Activated CD8-positive, alpha-beta T cell treated with anti-CD3 and anti-CD28 coated beads for 36 hours (primary cell): ENCODE results near the gene FUBP3. TPM values are rescaled to one million over a fixed set of nuclear protein-coding genes. Genes with fewer than 3 reads are reported as not detected.

Experiments
- ATAC-seq: fragments of 200-7000 bp; cut with Tn5 transposase; one replicate; pipeline ENCODE4 v1.10.0; 2021; ENCODE audit warnings: mild to moderate bottlenecking, moderate library complexity
- CTCF ChIA-PET: fragments of 350-600 bp; sonication (Branson Sonifier 250); formaldehyde crosslinking; loops from one replicate; lab custom pipeline; 2021; ENCODE audit warnings: antibody characterized with exemption; lab: Charles Lee
- POLR2A ChIA-PET: fragments of 350-600 bp; sonication (Branson Sonifier 250); formaldehyde crosslinking; loops from one replicate; lab custom pipeline; 2021; ENCODE audit warnings: antibody characterized with exemption; lab: Charles Lee
- DNase-seq: peaks from one replicate; pipeline ENCODE4 v3.0.0-alpha.2; 2020
- H3K27ac Mint-ChIP-seq: one replicate; pipeline ENCODE4 v1.8.0; 2021; ENCODE audit warnings: mild to moderate bottlenecking, mixed read lengths
- H3K27me3 Mint-ChIP-seq: one replicate; pipeline ENCODE4 v1.8.0; 2021; ENCODE audit warnings: mixed read lengths
- H3K36me3 Mint-ChIP-seq: one replicate; pipeline ENCODE4 v1.8.0; 2021; ENCODE audit warnings: low read depth, mixed read lengths
- H3K4me1 Mint-ChIP-seq: one replicate; pipeline ENCODE4 v1.8.0; 2021; ENCODE audit warnings: low read depth, mixed read lengths
- H3K4me3 Mint-ChIP-seq: one replicate; pipeline ENCODE4 v1.8.0; 2021; ENCODE audit warnings: mild to moderate bottlenecking, moderate library complexity, mixed read lengths
- H3K9me3 Mint-ChIP-seq: one replicate; pipeline ENCODE4 v1.8.0; 2021; ENCODE audit warnings: mixed read lengths
- intact Hi-C: fragments of 100-400 bp; cut with micrococcal nuclease; formaldehyde crosslinking; loops from one replicate; pipeline ENCODE4 v1.10.0; 2022
- total RNA-seq, 2 experiments: library from RNA; stranded (reverse); gene quantifications; one replicate each; pipeline ENCODE4 v1.2.3, GENCODE V29; 2021
- TF ChIP-seq, protein P1 (sequence below): fragments of 200-600 bp; IDR thresholded peaks from one replicate; pipeline ENCODE4 v1.8.0; 2022; ENCODE audit warnings: antibody characterized with exemption, mild to moderate bottlenecking

FUBP3 gene
- total RNA-seq, 2 experiments from 2014 or later = 32.9 to 42.9 TPM

DNA sequence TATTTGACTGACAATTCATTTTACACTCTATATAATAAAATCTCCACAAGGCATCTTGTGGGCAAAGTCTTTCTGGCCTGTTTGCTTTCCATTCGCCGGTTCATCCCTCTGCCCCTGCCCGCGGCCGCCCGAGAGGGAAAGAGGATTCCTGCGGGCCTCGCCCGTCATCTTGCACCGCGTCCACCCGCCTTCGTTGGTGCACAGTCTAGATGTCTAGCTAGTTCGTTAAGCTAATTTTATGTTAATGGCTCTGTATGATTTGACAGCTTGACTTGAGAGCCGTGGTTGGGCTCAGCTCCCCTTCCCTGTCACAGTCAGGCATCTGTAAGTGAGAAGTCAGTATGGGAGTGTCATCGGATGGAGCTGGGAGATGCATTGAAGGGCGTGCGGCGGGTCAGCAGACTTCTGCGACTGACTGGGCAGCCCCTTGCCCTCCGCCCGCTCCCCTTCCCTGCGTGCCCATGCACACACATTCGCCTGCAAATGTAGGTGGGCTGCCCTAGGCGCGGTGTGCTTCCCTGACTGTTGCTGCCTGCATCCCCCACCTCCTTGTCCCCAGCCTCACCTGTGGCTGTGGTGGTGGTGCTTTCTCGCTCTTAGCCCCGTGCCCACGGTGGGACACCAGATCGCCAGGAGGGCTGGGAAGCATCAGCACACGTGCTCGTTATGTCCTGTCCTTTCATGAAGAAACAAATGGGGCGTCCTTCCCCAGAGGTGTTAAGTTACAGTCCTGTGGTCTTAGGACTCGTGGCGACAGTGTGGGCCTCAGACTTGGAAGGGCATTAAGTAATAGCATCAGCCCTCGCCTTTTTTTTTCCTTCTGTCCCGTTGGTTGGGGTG is 59.1 kb downstream of the FUBP3 start:
- TF ChIP-seq, protein P1, sequence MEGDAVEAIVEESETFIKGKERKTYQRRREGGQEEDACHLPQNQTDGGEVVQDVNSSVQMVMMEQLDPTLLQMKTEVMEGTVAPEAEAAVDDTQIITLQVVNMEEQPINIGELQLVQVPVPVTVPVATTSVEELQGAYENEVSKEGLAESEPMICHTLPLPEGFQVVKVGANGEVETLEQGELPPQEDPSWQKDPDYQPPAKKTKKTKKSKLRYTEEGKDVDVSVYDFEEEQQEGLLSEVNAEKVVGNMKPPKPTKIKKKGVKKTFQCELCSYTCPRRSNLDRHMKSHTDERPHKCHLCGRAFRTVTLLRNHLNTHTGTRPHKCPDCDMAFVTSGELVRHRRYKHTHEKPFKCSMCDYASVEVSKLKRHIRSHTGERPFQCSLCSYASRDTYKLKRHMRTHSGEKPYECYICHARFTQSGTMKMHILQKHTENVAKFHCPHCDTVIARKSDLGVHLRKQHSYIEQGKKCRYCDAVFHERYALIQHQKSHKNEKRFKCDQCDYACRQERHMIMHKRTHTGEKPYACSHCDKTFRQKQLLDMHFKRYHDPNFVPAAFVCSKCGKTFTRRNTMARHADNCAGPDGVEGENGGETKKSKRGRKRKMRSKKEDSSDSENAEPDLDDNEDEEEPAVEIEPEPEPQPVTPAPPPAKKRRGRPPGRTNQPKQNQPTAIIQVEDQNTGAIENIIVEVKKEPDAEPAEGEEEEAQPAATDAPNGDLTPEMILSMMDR = no peak
- CTCF ChIA-PET = no interaction called here
- Mint-ChIP-seq H3K9me3 (no peaks in the 10 kb centered on the region), H3K4me1 (no peaks in the 10 kb centered on the region), H3K27me3 (no peaks in the 10 kb centered on the region), H3K4me3 (no peak overlapping the region), H3K27ac (no peak overlapping the region), H3K36me3 (peaks cover 13% of the 10 kb centered on the region)
- POLR2A ChIA-PET = no interaction called here
- no peak for DNase-seq
- intact Hi-C loops = no loop called here
- no peak for ATAC-seq

GRCh38 chr9:130639124-130639765 is 59.9 kb downstream of the FUBP3 start:
- peaks cover 13% of the 10 kb centered on the region for H3K36me3 Mint-ChIP-seq
- DNase-seq = no peak
- H3K4me3 Mint-ChIP-seq = no peak overlapping the region
- ChIA-PET CTCF (no interaction called here), POLR2A (no interaction called here)
- intact Hi-C loops = no loop called here
- ATAC-seq = no peak
- no peak overlapping the region for H3K27ac Mint-ChIP-seq
- no peaks in the 10 kb centered on the region for H3K27me3 Mint-ChIP-seq
- TF ChIP-seq, protein P1 = no peak
- no peaks in the 10 kb centered on the region for H3K4me1 Mint-ChIP-seq
- H3K9me3 Mint-ChIP-seq = no peaks in the 10 kb centered on the region

- DNase-seq = no peak
- CTCF ChIA-PET = no interaction called here
Measured at GRCh38 chr9:130639866-130640555, 60.6 kb downstream of the FUBP3 start.

GRCh38 chr9:130640681-130641080 is 61.3 kb downstream of the FUBP3 start:
- POLR2A ChIA-PET = no interaction called here
- CTCF ChIA-PET = interaction anchor here (1.0 kb wide), 1 partner anchor 44 kb away, joined by 4 read pairs; no protein-coding TSS in a partner anchor
- TF ChIP-seq, protein P1 = no peak

More at GRCh38 chr9:130639866-130640555, 60.6 kb downstream of the FUBP3 start:
- Mint-ChIP-seq H3K9me3 (no peaks in the 10 kb centered on the region), H3K36me3 (peaks cover 13% of the 10 kb centered on the region), H3K4me3 (no peak overlapping the region), H3K27ac (no peak overlapping the region), H3K4me1 (no peaks in the 10 kb centered on the region), H3K27me3 (no peaks in the 10 kb centered on the region)
- no peak for ATAC-seq
- POLR2A ChIA-PET = no interaction called here
- intact Hi-C loops = no loop called here
- TF ChIP-seq, protein P1 = no peak

More at GRCh38 chr9:130640681-130641080, 61.3 kb downstream of the FUBP3 start:
- H3K27me3 Mint-ChIP-seq = no peaks in the 10 kb centered on the region
- no peak overlapping the region for H3K4me3 Mint-ChIP-seq
- no peaks in the 10 kb centered on the region for H3K4me1 Mint-ChIP-seq
- H3K36me3 Mint-ChIP-seq = peaks cover 13% of the 10 kb centered on the region
- intact Hi-C loops = no loop called here
- DNase-seq = peak; percentile 23
- no peak for ATAC-seq
- H3K27ac Mint-ChIP-seq = no peak overlapping the region
- peaks cover 1% of the 10 kb centered on the region for H3K9me3 Mint-ChIP-seq
